HEK293 (cell line): Measurements from ENCODE around the gene ZNF629.

ENCODE experiments used
- CTCF ChIA-PET: fragments of 350-600 bp; formaldehyde crosslinking; extraction: SDS; loops from one replicate; lab custom pipeline; 2021; ENCODE audit warnings: antibody characterized with exemption; lab: Yijun Ruan, JAX
- POLR2A ChIA-PET: fragments of 300-600 bp; formaldehyde crosslinking; extraction: SDS; loops from one replicate; lab custom pipeline; 2020; ENCODE audit warnings: antibody characterized with exemption, inconsistent platforms; lab: Yijun Ruan, JAX
- H3K27ac ChIP-seq: fragments of 200-500 bp; sonication (Bioruptor generic); 2 replicates; pipeline ENCODE4 v1.5.1; 2014; ENCODE audit warnings: low read depth, low read length, control low read depth, inconsistent platforms; ENCODE audit errors: extremely low read depth
- H3K36me3 ChIP-seq, 2 experiments: fragments of 200-500 bp in 1 of 2; sonication (Bioruptor generic) in 1 of 2; 1 replicate in 1 of 2; 2 replicates in 1 of 2; pipeline ENCODE4 v1.5.1; 2014 to 2017; ENCODE audit warnings: inconsistent platforms in 2 of 2, low read length in 2 of 2; ENCODE audit not compliant: control insufficient read depth in 2 of 2, insufficient read depth in 1 of 2
- H3K4me1 ChIP-seq: fragments of 200-500 bp; sonication (Bioruptor generic); 2 replicates; pipeline ENCODE4 v1.5.1; 2014; ENCODE audit warnings: mild to moderate bottlenecking, low read length, inconsistent platforms; ENCODE audit not compliant: control insufficient read depth, insufficient read depth
- H3K4me3 ChIP-seq: 2 replicates; pipeline ENCODE4 v1.5.1; 2011; ENCODE audit warnings: low read depth, mild to moderate bottlenecking, control low read depth, low read length, moderate library complexity
- H3K9me3 ChIP-seq: fragments of 200-500 bp; sonication (Bioruptor generic); 2 replicates; pipeline ENCODE4 v1.5.1; 2014; ENCODE audit warnings: low read depth, low read length, inconsistent platforms; ENCODE audit not compliant: control insufficient read depth, insufficient read depth
- BCL11A ChIP-seq: fragments of 450-650 bp; formaldehyde crosslinking; IDR thresholded peaks from 2 replicates; pipeline ENCODE4 v1.5.1; 2016; ENCODE audit warnings: low read depth, missing biosample characterization, missing genetic modification characterization
- GFI1B ChIP-seq: fragments of 450-650 bp; formaldehyde crosslinking; IDR thresholded peaks from 2 replicates; pipeline ENCODE4 v1.5.1; 2016; ENCODE audit warnings: missing biosample characterization, missing genetic modification characterization
- KLF10 ChIP-seq: fragments of 450-650 bp; IDR thresholded peaks from 2 replicates; pipeline ENCODE4 v1.5.1; 2018; ENCODE audit warnings: missing biosample characterization, mild to moderate bottlenecking, missing genetic modification characterization
- KLF9 ChIP-seq: fragments of 450-650 bp; formaldehyde crosslinking; IDR thresholded peaks from 2 replicates; pipeline ENCODE4 v1.5.1; 2016; ENCODE audit warnings: missing biosample characterization, missing genetic modification characterization, low read depth
- PBX3 ChIP-seq: sonication (generic); formaldehyde crosslinking; IDR thresholded peaks from 2 replicates; pipeline ENCODE4 v1.8.1; 2022; ENCODE audit warnings: mild to moderate bottlenecking, moderate library complexity, missing genetic modification reagents
- SP3 ChIP-seq: fragments of 450-650 bp; formaldehyde crosslinking; IDR thresholded peaks from 2 replicates; pipeline ENCODE4 v1.5.1; 2016; ENCODE audit warnings: missing biosample characterization, missing genetic modification characterization
- SP7 ChIP-seq: fragments of 450-650 bp; formaldehyde crosslinking; IDR thresholded peaks from 2 replicates; pipeline ENCODE4 v1.5.1; 2016; ENCODE audit warnings: missing biosample characterization, missing genetic modification characterization
- YY2 ChIP-seq: fragments of 450-650 bp; formaldehyde crosslinking; IDR thresholded peaks from 2 replicates; pipeline ENCODE4 v1.5.1; 2016; ENCODE audit warnings: missing biosample characterization, missing genetic modification characterization
- ZBTB48 ChIP-seq: fragments of 450-650 bp; formaldehyde crosslinking; IDR thresholded peaks from 2 replicates; pipeline ENCODE4 v1.5.1; 2016; ENCODE audit warnings: missing biosample characterization, missing genetic modification characterization
- ZNF132 ChIP-seq: fragments of 450-650 bp; formaldehyde crosslinking; IDR thresholded peaks from 2 replicates; pipeline ENCODE4 v1.5.1; 2017; ENCODE audit warnings: missing biosample characterization, missing genetic modification characterization, borderline replicate concordance
- ZNF174 ChIP-seq: fragments of 450-650 bp; formaldehyde crosslinking; IDR thresholded peaks from 2 replicates; pipeline ENCODE4 v1.5.0; 2017; ENCODE audit warnings: missing biosample characterization, mild to moderate bottlenecking, missing genetic modification characterization
- ZNF18 ChIP-seq: fragments of 450-650 bp; formaldehyde crosslinking; IDR thresholded peaks from 2 replicates; pipeline ENCODE4 v1.5.1; 2016; ENCODE audit warnings: missing biosample characterization, missing genetic modification characterization
- ZNF202 ChIP-seq: fragments of 450-650 bp; formaldehyde crosslinking; IDR thresholded peaks from 2 replicates; pipeline ENCODE4 v1.5.1; 2016; ENCODE audit warnings: missing biosample characterization, missing genetic modification characterization, borderline replicate concordance
- ZNF341 ChIP-seq: fragments of 450-650 bp; formaldehyde crosslinking; IDR thresholded peaks from 2 replicates; pipeline ENCODE4; 2016; ENCODE audit warnings: low read depth, missing biosample characterization, missing genetic modification characterization
- ZNF366 ChIP-seq: fragments of 450-650 bp; formaldehyde crosslinking; conservative IDR thresholded peaks from 2 replicates; pipeline ENCODE4 v1.5.1; 2016; ENCODE audit warnings: missing biosample characterization, missing genetic modification characterization
- ZNF449 ChIP-seq: fragments of 450-650 bp; formaldehyde crosslinking; IDR thresholded peaks from 2 replicates; pipeline ENCODE4 v1.5.1; 2017; ENCODE audit warnings: missing biosample characterization, mild to moderate bottlenecking, missing genetic modification characterization, moderate library complexity
- ZNF580 ChIP-seq: fragments of 450-650 bp; formaldehyde crosslinking; IDR thresholded peaks from 2 replicates; pipeline ENCODE4 v1.5.1; 2016; ENCODE audit warnings: missing biosample characterization, missing genetic modification characterization
- ZNF585B ChIP-seq: fragments of 450-650 bp; formaldehyde crosslinking; IDR thresholded peaks from 2 replicates; pipeline ENCODE4 v1.5.1; 2016; ENCODE audit warnings: missing biosample characterization, missing genetic modification characterization
- ZNF645 ChIP-seq: fragments of 450-650 bp; formaldehyde crosslinking; IDR thresholded peaks from 2 replicates; pipeline ENCODE4; 2016; ENCODE audit warnings: missing biosample characterization, missing genetic modification characterization
- ZNF670 ChIP-seq: fragments of 450-650 bp; formaldehyde crosslinking; IDR thresholded peaks from 2 replicates; pipeline ENCODE4 v1.5.1; 2016; ENCODE audit warnings: missing biosample characterization, missing genetic modification characterization, low read depth
- ZNF701 ChIP-seq: fragments of 450-650 bp; formaldehyde crosslinking; IDR thresholded peaks from 2 replicates; pipeline ENCODE4 v1.5.1; 2016; ENCODE audit warnings: missing biosample characterization, missing genetic modification characterization
- ZNF704 ChIP-seq: fragments of 450-650 bp; formaldehyde crosslinking; IDR thresholded peaks from 2 replicates; pipeline ENCODE4 v1.5.1; 2016; ENCODE audit warnings: missing biosample characterization, missing genetic modification characterization
- ZSCAN30 ChIP-seq: fragments of 450-650 bp; IDR thresholded peaks from 2 replicates; pipeline ENCODE4 v1.5.1; 2018; ENCODE audit warnings: missing biosample characterization, mild to moderate bottlenecking, missing genetic modification characterization, moderate library complexity
- ZXDB ChIP-seq: fragments of 450-650 bp; formaldehyde crosslinking; IDR thresholded peaks from 2 replicates; pipeline ENCODE4 v1.5.1; 2016; ENCODE audit warnings: missing biosample characterization, missing genetic modification characterization

ZNF629 gene

GRCh38 chr16:30758988-30759491 lies 28.0 kb downstream of the ZNF629 start:
- POLR2A ChIA-PET = interaction anchor here (0.5 to 4.9 kb wide), 3 partner anchors 11 to 381 kb away, joined by 3 to 47 read pairs (median 9); partner anchors contain the start of gene PHKG2
- Histone ChIP-seq H3K4me1 (peaks cover 4% of the 10 kb centered on the region; the same call in 1 of the 2 replicates), H3K9me3 (no peaks in the 10 kb centered on the region), H3K27ac (no peak overlapping the region), H3K4me3 (no peak overlapping the region)
- no peak for TF ChIP-seq ZNF585B (tag by site-specific recombination)
- no peak for TF ChIP-seq SP7
- TF ChIP-seq ZNF701 (tag by site-specific recombination) = no peak
- no peak for TF ChIP-seq ZNF645 (tag by site-specific recombination)
- no peak for TF ChIP-seq ZNF580 (tag by site-specific recombination)
- no peak for TF ChIP-seq SP3 (tag by site-specific recombination)
- TF ChIP-seq, all 188 proteins: peak for 0
- CTCF ChIA-PET = interaction anchor here (1.0 kb wide), 1 partner anchor 18 kb away, joined by 3 read pairs; no protein-coding TSS in a partner anchor
- H3K36me3 ChIP-seq = peaks cover 13 to 76% of the 10 kb centered on the region in 2 experiments; a peak in 2 of 3 replicates

- POLR2A ChIA-PET = interaction anchor here (0.9 to 4.9 kb wide), 4 partner anchors 9 to 44 kb away, joined by 3 to 47 read pairs (median 12); partner anchors contain the start of gene PHKG2
- H3K4me1 ChIP-seq = no peaks in the 10 kb centered on the region; the same call in 1 of the 2 replicates
- H3K9me3 ChIP-seq = no peaks in the 10 kb centered on the region
- no peak overlapping the region for H3K27ac ChIP-seq
- H3K36me3 ChIP-seq = peaks cover 19 to 80% of the 10 kb centered on the region in 2 experiments
- H3K4me3 ChIP-seq = no peak overlapping the region
- 0 out of 2 replicates have a peak, but pooled peaks have one; percentile 24 for TF ChIP-seq PBX3
- no peak for TF ChIP-seq ZNF132 (tag by site-specific recombination)
- TF ChIP-seq, all 188 proteins: peak for 1
- CTCF ChIA-PET = interaction anchor here (0.6 kb wide), 2 partner anchors 40 to 57 kb away, joined by 3 read pairs; no protein-coding TSS in a partner anchor
Measured at GRCh38 chr16:30757316-30757715, 29.7 kb downstream of the ZNF629 start.

- Histone ChIP-seq H3K36me3 (peaks cover 24 to 85% of the 10 kb centered on the region in 2 experiments), H3K4me1 (no peaks in the 10 kb centered on the region; the same call in 1 of the 2 replicates), H3K27ac (no peak overlapping the region), H3K4me3 (no peak overlapping the region), H3K9me3 (no peaks in the 10 kb centered on the region)
- POLR2A ChIA-PET = interaction anchor here (2.2 to 4.9 kb wide), 3 partner anchors 9 to 18 kb away, joined by 6 to 47 read pairs (median 17); partner anchors contain the start of gene PHKG2
- CTCF ChIA-PET = no interaction called here
- TF ChIP-seq ZNF366 (tag by site-specific recombination) = no peak
- no peak for TF ChIP-seq ZNF18
- TF ChIP-seq YY2 (tag by site-specific recombination) = no peak
- no peak for TF ChIP-seq ZNF449 (tag by site-specific recombination)
- TF ChIP-seq ZNF670 = no peak
- TF ChIP-seq ZNF704 (tag by site-specific recombination) = no peak
- no peak for TF ChIP-seq BCL11A (tag by site-specific recombination)
- TF ChIP-seq ZNF202 (tag by site-specific recombination) = no peak
- TF ChIP-seq KLF10 (tag by site-specific recombination) = no peak
- TF ChIP-seq ZNF174 = no peak
- no peak for TF ChIP-seq ZNF341 (tag by site-specific recombination)
- no peak for TF ChIP-seq GFI1B (tag by site-specific recombination)
- no peak for TF ChIP-seq ZBTB48
- TF ChIP-seq ZSCAN30 (tag by site-specific recombination) = no peak
- TF ChIP-seq ZXDB = no peak
- no peak for TF ChIP-seq KLF9 (tag by site-specific recombination)
Measured at GRCh38 chr16:30756781-30757100, 30.3 kb downstream of the ZNF629 start.
